22Rv1 (cell line): ENCODE results near the gene KSR2.
"Not testable (repeated sequence)": the region's sequence is repeated elsewhere in the genome, so short reads cannot be mapped to it uniquely, and the experiment has no call there.

Experiments used
- ZFX ChIP-seq: fragments of 450-650 bp; IDR thresholded peaks from 2 replicates; pipeline ENCODE4 v1.6.1; 2017; ENCODE audit warnings: antibody characterized with exemption, borderline replicate concordance
- TF ChIP-seq, protein P1 (sequence below): fragments of 450-650 bp; IDR thresholded peaks from 2 replicates; pipeline ENCODE4 v1.5.1; 2017; ENCODE audit warnings: mild to moderate bottlenecking

- TF ChIP-seq, protein P1, sequence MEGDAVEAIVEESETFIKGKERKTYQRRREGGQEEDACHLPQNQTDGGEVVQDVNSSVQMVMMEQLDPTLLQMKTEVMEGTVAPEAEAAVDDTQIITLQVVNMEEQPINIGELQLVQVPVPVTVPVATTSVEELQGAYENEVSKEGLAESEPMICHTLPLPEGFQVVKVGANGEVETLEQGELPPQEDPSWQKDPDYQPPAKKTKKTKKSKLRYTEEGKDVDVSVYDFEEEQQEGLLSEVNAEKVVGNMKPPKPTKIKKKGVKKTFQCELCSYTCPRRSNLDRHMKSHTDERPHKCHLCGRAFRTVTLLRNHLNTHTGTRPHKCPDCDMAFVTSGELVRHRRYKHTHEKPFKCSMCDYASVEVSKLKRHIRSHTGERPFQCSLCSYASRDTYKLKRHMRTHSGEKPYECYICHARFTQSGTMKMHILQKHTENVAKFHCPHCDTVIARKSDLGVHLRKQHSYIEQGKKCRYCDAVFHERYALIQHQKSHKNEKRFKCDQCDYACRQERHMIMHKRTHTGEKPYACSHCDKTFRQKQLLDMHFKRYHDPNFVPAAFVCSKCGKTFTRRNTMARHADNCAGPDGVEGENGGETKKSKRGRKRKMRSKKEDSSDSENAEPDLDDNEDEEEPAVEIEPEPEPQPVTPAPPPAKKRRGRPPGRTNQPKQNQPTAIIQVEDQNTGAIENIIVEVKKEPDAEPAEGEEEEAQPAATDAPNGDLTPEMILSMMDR = not testable (repeated sequence)
- TF ChIP-seq ZFX = not testable (repeated sequence)
Observed at GRCh38 chr12:117857139-117857538, 111.7 kb downstream of the KSR2 start.
